Peyer's patch (tissue), 4 donors: Measurements from ENCODE around the gene PICK1.

Experiments used
- CTCF ChIP-seq, 6 experiments: fragments of 450-650 bp in 4 of 6; fragments of 200-600 bp in 2 of 6; sonication (generic) in 1 of 6; IDR thresholded peaks; one replicate each; pipeline ENCODE4 v1.5.1; 2017 to 2019; ENCODE audit warnings: antibody characterized with exemption in 6 of 6, mild to moderate bottlenecking in 3 of 6, moderate library complexity in 1 of 6
- POLR2A ChIP-seq, 2 donors: fragments of 450-650 bp; IDR thresholded peaks; one replicate each; pipeline ENCODE4 v1.5.1; 2017; ENCODE audit warnings: antibody characterized with exemption in 2 of 2, mild to moderate bottlenecking in 2 of 2, moderate library complexity in 2 of 2

- TF ChIP-seq CTCF (IDR thresholded peaks at IDR 0.05) (no peak), POLR2A (IDR thresholded peaks at IDR 0.05) (no peak)
Observed at GRCh38 chr22:38118182-38118581, 61.0 kb downstream of the PICK1 start.
